OCI-M1 (cell line): ENCODE data around the gene TP73.

ENCODE experiments used
- DNase-seq: peaks from one replicate; lab custom pipeline; 2025; lab: John Stamatoyannopoulos, UW

TP73 gene

GRCh38 chr1:3653286-3653618, 936 bp downstream of the TP73 start:
- no peak for DNase-seq

DNA sequence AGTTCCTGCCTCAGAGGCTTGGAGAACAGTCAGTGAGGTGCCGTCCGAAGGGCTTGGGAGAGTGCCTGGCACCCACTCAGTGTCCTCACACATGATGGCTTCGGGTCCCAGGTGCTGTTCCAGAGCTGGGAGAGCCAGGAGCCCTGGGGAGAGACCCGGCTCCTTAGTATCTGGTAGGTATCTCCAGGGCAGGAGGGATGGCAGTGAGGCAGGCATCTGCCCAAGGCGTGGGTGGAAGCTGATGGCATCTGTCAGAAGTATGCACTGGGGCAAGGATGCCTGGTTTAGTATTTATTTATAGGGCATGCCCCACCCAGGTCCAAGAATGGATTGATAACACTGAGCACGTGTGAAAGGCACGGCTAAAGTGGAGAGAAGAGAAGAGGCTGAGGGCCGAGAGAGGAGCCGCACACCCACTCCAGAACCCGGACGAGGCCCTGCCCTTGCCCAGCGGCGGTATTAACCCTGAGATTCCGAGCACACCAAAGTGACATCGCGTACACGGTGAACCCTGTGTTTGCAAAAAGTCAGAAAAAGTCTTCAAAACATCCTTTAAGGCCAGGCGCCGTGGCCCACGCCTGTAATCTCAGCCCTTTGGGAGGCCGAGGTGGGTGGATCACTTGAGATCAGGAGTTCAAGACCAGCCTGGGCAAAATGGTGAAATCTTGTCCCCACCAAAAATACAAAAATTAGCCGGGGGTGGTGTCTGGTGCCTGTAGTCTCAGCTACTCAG, 2.4 kb downstream of the TP73 start:
- no peak for DNase-seq

DNA sequence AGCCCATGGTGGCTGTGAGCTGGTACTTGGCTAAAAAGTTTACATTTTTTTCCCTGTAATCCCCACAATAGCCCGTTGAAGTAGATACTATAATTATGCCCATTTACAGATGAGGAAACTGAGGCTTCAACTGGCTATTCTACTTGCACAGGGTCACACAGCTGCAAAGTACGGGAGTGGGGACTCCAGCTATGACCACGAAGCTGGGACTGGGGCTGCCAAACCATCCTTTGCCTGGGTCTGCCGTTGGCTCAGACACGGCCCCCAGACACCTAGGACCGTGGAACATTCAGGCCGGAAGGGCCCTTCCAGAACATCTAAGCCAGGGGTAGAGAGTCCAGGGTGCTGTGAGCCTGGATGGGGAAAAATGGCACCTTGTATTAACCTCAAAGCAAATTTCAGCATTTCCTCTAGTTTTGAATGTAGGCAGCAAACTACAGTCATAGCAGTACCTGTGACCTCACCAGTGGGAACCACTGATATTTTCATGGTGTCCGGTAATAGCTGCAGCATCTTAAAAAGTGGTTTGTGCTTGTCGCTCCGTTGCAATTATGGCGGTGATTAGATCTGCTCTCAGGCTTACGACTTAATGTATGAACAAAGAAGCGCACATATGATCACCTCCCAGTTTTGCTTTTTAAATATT, 4.3 kb downstream of the TP73 start:
- DNase-seq, result no peak

- DNase-seq, result no peak
These were observed 4.8 kb downstream of the TP73 start for GRCh38 chr1:3657096-3657475.

DNA sequence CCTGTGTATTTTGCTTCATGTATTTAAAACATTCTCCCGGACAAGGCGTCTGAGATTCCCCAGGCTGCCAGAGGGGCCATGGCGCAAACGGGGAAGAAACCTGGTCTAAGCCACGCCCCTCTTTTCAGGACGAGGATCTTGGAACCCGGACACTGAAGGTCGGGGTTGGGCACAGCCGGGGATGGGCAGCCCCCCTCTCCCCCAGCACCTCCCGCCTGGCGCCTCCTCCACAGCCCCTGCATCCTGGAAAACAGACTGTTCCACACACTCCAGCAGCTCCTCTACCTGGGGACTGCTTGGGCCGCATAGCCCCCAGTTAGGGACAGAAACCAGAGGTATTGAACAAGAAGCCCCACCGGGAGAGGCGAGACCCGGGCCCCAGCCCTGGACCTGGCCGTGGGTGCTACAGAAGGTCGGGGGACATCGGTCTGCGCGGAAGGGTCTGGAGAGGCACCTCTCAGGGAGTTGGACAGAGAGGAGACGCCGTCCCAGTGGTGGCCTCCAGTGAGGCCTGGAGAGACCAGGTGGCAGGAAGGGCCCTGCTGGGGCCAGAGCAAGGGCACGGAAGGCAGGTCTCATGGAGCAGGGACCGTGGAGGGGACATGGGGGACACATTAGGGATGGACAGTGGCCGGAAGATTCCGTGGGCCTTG, 5.4 kb downstream of the TP73 start:
- DNase-seq, result no peak

DNA sequence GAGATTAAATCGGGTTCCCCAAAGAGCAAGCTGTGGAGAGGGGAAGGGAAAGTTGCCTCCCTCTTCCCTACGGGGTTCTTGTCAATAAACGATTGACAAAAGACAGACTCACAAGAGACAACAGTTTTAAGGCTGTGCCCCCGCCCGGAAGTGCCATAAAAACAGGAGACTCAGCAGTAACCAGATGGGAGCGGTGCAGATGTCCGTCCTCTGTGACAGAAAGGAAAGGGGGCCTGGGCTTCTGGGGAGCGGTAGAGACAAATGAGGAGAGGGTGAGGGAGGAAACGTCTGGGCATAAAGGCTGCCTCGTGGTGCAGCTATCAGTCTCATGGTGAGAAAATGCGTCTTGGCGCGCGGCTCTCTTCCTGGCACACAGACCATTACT, 5.9 kb downstream of the TP73 start:
- DNase-seq, result no peak

DNA sequence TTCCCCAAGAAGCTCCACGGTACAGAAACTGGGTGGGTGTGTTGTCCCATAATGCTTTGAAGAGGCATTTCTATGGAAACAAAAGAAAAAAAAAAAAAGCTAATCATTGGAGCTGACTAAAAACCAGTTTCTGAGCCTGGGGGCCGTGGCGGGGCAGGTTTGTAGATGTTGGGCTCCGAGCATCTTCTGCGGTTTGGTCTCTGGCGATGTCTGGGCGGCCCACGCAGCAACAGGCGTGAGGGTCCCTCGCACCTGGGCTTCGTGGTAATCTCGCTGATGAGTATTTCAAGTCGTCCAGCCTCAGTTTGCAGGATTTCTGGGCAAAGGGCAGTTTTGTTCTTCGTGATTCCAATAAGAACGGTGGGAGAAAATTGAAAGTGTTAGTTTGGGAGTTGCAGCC, 6.8 kb downstream of the TP73 start:
- DNase-seq, result no peak

- DNase-seq, result peak; percentile 9
These were observed 8.4 kb downstream of the TP73 start for GRCh38 chr1:3660704-3661103.

- no peak for DNase-seq
These were observed 9.3 kb downstream of the TP73 start for GRCh38 chr1:3661631-3662030.

DNA sequence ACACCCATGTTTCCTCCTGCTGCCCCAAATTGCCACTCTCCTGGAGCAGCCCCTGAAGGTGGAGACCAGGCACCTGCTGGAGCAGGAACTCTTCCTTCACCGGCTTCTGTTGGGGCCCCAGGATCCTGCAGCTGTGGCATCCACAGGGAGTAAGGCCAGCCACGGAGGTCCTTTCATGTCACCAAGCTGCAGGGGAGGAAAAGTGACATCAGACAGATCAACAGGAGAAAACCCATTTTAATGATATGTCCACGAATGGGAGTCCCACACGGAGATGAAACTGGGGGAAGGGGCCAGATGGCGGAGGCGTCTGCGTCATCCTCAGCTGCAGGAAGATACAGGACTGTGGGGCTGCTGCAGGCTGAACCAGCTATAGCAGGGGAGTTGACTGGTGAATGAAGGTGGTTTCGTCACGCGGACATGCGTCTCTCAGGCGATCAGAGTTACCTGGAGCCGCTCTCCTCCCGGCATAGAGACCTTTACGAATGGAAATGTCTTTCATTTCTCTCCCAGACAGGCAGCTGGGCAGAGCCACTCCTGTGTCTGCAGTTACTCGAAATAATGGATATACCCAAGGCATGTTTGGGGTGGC, 9.9 kb downstream of the TP73 start:
- no peak for DNase-seq

DNA sequence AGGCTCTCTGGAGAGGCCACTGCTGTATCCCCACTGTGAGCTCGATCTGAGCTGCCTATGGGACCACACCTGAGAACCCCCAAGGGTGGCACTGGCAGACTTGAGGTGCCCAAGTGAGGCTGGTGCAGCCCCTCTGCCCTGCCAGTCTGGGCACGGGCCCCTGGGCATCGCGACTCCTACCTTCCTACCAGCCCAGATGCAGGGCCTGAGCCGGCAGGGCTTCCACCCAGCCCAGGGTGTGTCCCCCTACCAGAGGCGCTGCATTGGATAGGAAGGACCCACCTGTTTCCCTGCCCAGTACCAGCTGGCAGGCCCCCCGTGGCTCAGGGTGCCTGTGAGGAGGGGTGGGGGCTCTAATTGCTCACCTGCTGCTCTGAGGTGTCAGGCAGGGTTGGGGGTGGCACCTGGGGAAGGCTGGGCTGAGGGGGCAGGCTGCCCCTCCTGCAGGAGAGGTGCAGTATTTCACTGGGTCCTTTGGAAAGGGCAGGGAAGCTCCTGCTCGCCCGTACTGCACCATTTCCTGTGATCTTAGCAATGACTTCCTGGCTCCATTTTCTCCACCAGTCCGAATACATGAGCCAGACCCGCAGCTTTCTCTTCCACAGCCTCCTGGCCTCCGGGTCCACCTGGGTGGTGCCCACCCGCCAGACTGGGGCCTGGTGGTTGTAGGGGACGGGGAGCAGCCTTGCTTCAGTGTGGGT, 11.8 kb downstream of the TP73 start:
- no peak for DNase-seq

DNA sequence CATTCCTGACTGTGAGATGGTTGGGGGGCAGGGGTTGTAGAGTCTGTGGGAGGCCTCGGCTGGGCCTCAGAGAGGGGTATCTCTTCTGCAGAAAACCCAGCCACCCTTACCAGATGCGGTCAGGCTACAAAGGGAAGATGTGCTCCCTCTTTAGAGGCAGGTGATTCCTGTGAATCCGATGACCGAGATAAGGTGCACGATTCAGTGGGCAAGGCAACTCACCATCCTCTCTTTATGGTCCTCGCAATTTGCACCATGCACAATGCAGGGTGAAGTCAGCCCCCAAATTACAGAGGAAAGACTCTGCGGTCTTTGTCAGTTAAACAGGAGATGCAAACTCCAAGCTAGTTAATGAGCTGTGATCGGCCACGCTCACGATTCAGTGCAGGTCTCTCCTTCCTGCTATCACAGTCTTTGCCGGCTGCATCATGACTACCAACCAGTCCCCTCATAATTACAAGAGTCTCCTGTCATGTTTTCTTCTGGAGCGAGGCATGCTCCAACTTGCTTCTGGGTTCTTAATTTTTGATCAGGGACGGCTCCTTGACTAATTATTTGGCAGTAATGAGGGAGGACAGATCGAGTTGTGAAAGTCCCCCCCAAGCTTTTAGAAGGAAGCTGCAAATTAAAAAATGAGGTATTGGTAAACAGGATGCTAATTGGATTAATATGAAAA, 12.5 kb downstream of the TP73 start:
- DNase-seq, result no peak

GRCh38 chr1:3668148-3668547, 15.8 kb downstream of the TP73 start:
- no peak for DNase-seq

GRCh38 chr1:3668585-3669300, 16.4 kb downstream of the TP73 start:
- DNase-seq, result peak; percentile 82

- DNase-seq, result no peak
These were observed 17.1 kb downstream of the TP73 start for GRCh38 chr1:3669421-3669821.

GRCh38 chr1:3669971-3670431, 17.7 kb downstream of the TP73 start:
- no peak for DNase-seq

GRCh38 chr1:3670823-3671265, 18.5 kb downstream of the TP73 start:
- no peak for DNase-seq

- DNase-seq, result no peak
These were observed 19.3 kb downstream of the TP73 start for GRCh38 chr1:3671371-3672180.

GRCh38 chr1:3672231-3672970, 20.1 kb downstream of the TP73 start:
- DNase-seq, result no peak

- DNase-seq, result no peak
These were observed 20.6 kb downstream of the TP73 start for GRCh38 chr1:3672971-3673361.
